Measurements from ENCODE around the gene NUS1.
"Not testable (repeated sequence)": the region's sequence is repeated elsewhere in the genome, so short reads cannot be mapped to it uniquely, and the experiment has no call there.

NUS1 gene

GRCh38 chr6:117668736-117669135, 6.5 kb upstream of the NUS1 start:
- H3K9ac ChIP-seq: no peak overlapping the region
- no peaks in the 10 kb centered on the region for H3K27me3 ChIP-seq
- no peak for TF ChIP-seq Cebpa-rat (IDR thresholded peaks at IDR 0.05)
- no peaks in the 10 kb centered on the region for H4K20me1 ChIP-seq
- H3K4me2 ChIP-seq: no peak overlapping the region
- H3K4me1 ChIP-seq: peaks cover 0 to 3% (median under 1%) of the 10 kb centered on the region in 10 experiments; a peak in 6 of 20 replicates
- peaks cover 0 to 16% (median 10%) of the 10 kb centered on the region in 11 experiments; a peak in 14 of 22 replicates for H3K9me3 ChIP-seq (replicated peaks in 1 of 11)
- peaks cover 0 to 4% (median 0%) of the 10 kb centered on the region in 11 experiments; a peak in 1 of 22 replicates for H3K36me3 ChIP-seq
- H3K4me3 ChIP-seq: no peak overlapping the region
- no peak overlapping the region for H3K27ac ChIP-seq

DNA sequence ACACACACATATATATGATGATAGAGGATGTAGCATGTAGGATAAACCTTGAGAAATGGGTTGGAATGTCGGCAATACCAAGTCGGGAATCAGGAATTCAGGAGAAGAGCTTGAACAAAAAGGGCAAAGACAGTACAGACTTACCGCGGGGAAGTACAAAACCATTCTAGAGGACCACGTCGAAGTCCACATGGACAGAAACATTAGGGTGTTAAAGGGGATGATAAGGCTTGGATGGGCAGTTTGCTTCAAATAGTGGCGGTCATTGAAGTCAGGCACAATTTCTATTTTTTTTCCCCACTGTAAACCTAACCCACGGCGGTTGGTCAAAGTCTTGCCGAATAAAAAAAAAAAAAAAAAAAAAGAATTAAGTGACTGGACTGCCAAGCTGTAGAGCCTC, 766 bp upstream of the NUS1 start:
- no peak for TF ChIP-seq Cebpa-rat (IDR thresholded peaks at IDR 0.05)
- H3K4me1 ChIP-seq: peaks cover 29 to 41% (median 33%) of the 10 kb centered on the region in 10 experiments
- H3K36me3 ChIP-seq: peaks cover 5 to 30% (median 27%) of the 10 kb centered on the region in 11 experiments
- no peaks in the 10 kb centered on the region for H3K27me3 ChIP-seq
- peak overlapping the region in 10 of 11 experiments; percentile 72 to 87 (median 82); a peak in 20 of 22 replicates for H3K27ac ChIP-seq
- peak overlapping the region; percentile 77 to 87 (median 85) for H3K9ac ChIP-seq
- H3K4me3 ChIP-seq: peak overlapping the region; percentile 63 to 83 (median 77)
- peaks cover 6 to 23% (median 17%) of the 10 kb centered on the region in 11 experiments; a peak in 20 of 22 replicates for H3K9me3 ChIP-seq (replicated peaks in 1 of 11)
- peak overlapping the region; percentile 77 to 95 (median 90) for H3K4me2 ChIP-seq
- peaks cover 21 to 36% (median 30%) of the 10 kb centered on the region in 11 experiments; a peak in 20 of 22 replicates for H4K20me1 ChIP-seq

DNA sequence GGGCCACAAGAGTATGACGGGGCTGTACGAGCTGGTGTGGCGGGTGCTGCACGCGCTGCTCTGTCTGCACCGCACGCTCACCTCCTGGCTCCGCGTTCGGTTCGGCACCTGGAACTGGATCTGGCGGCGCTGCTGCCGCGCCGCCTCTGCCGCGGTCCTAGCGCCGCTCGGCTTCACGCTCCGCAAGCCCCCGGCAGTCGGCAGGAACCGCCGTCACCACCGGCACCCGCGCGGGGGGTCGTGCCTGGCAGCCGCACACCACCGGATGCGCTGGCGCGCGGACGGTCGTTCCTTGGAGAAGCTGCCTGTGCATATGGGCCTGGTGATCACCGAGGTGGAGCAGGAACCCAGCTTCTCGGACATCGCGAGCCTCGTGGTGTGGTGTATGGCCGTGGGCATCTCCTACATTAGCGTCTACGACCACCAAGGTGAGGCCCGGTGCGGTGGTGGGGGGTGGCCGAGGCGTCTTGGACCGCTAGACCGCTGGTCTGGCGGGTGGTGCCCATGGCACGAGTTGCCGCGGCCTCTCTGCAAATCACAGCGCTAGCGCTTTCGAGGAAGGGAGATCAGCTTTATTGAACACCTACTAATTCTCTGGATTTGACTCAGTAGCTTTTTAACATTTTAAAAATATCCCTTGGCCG, 511 bp downstream of the NUS1 start:
- peak overlapping the region; percentile 77 to 97 (median 89) for H3K4me2 ChIP-seq
- H3K27me3 ChIP-seq: not testable (repeated sequence)
- H3K9me3 ChIP-seq (replicated peaks in 1 of 11): peaks cover 13 to 28% (median 19%) of the 10 kb centered on the region in 11 experiments; a peak in 19 of 22 replicates
- peaks cover 18 to 43% (median 40%) of the 10 kb centered on the region in 11 experiments for H3K36me3 ChIP-seq
- H3K9ac ChIP-seq: peak overlapping the region; percentile 77 to 87 (median 85)
- peak overlapping the region; percentile 63 to 87 (median 81); a peak in 21 of 22 replicates for H3K27ac ChIP-seq
- peaks cover 29 to 48% (median 33%) of the 10 kb centered on the region in 10 experiments for H3K4me1 ChIP-seq
- H4K20me1 ChIP-seq: peaks cover 32 to 49% (median 43%) of the 10 kb centered on the region in 11 experiments; a peak in 21 of 22 replicates
- peak overlapping the region; percentile 63 to 83 (median 77) for H3K4me3 ChIP-seq

GRCh38 chr6:117676577-117677218, 1.4 kb downstream of the NUS1 start:
- Histone ChIP-seq H3K27ac (peak overlapping the region in 10 of 11 experiments; percentile 72 to 87 (median 82); a peak in 17 of 22 replicates), H3K4me2 (peak overlapping the region; percentile 77 to 97 (median 89)), H3K4me1 (peaks cover 29 to 51% (median 33%) of the 10 kb centered on the region in 10 experiments), H3K9me3 (replicated peaks in 1 of 11) (peaks cover 13 to 29% (median 19%) of the 10 kb centered on the region in 11 experiments; a peak in 19 of 22 replicates), H3K27me3 (no peaks in the 10 kb centered on the region), H3K9ac (peak overlapping the region; percentile 77 to 87 (median 85); a peak in 21 of 22 replicates), H3K4me3 (peak overlapping the region; percentile 63 to 83 (median 77)), H4K20me1 (peaks cover 39 to 58% (median 52%) of the 10 kb centered on the region in 11 experiments; a peak in 21 of 22 replicates), H3K36me3 (peaks cover 19 to 52% (median 44%) of the 10 kb centered on the region in 11 experiments)
- no peak for TF ChIP-seq Cebpa-rat (IDR thresholded peaks at IDR 0.05)

DNA sequence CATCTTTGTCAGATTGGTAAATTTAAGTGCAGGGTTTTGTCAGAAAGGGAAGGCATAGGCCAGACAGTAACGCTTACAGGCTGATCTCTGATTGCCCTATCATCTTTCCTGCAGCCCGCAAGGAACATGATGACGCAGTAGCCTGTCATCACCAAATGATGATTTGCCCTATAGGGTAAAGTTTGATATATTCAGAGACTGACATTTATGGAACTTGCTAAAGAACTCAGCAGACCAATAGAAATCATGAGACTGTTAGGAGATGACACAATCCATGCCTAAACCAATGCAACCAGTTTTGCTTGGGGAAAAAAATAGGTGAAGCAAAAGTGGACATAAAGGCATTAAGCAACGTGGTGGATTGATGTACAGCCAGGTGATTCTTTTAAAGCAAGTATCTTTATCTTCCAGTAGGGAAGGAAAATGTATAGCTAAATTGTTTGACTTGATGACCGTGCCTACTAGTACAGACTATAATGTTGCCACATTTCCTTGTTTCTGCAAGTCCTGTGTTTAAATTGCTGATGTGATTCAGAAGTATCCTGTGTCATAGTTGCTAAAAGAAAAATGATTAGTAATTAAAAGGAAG, 2.4 kb downstream of the NUS1 start:
- H3K36me3 ChIP-seq: peaks cover 19 to 62% (median 52%) of the 10 kb centered on the region in 11 experiments
- H3K4me2 ChIP-seq: peak overlapping the region; percentile 77 to 97 (median 89)
- no peaks in the 10 kb centered on the region for H3K27me3 ChIP-seq
- H3K4me3 ChIP-seq: peak overlapping the region; percentile 63 to 83 (median 77); a peak in 18 of 20 replicates
- H3K4me1 ChIP-seq: peaks cover 29 to 58% (median 33%) of the 10 kb centered on the region in 10 experiments
- TF ChIP-seq Cebpa-rat (IDR thresholded peaks at IDR 0.05): 0 out of 22 replicates have a peak, but pooled peaks of 1 of the 11 experiments have one; percentile 8
- H4K20me1 ChIP-seq: peaks cover 48 to 68% (median 62%) of the 10 kb centered on the region in 11 experiments; a peak in 21 of 22 replicates
- peak overlapping the region in 3 of 11 experiments; percentile 31 to 83 (median 35); a peak in 6 of 22 replicates for H3K27ac ChIP-seq
- peak overlapping the region in 4 of 11 experiments; percentile 20 to 85 (median 84); a peak in 5 of 22 replicates for H3K9ac ChIP-seq
- H3K9me3 ChIP-seq (replicated peaks in 1 of 11): peaks cover 13 to 29% (median 19%) of the 10 kb centered on the region in 11 experiments; a peak in 19 of 22 replicates

GRCh38 chr6:117681162-117681741, 6.0 kb downstream of the NUS1 start:
- no peak overlapping the region for H3K4me3 ChIP-seq
- H3K9ac ChIP-seq: no peak overlapping the region
- H3K4me1 ChIP-seq: peaks cover 14 to 51% (median 21%) of the 10 kb centered on the region in 10 experiments
- peaks cover 22 to 86% (median 75%) of the 10 kb centered on the region in 11 experiments for H3K36me3 ChIP-seq
- no peak overlapping the region; a peak in 1 of 22 replicates for H3K4me2 ChIP-seq
- no peaks in the 10 kb centered on the region for H3K27me3 ChIP-seq
- H3K9me3 ChIP-seq (replicated peaks in 1 of 11): peaks cover 13 to 34% (median 27%) of the 10 kb centered on the region in 11 experiments; a peak in 20 of 22 replicates
- no peak overlapping the region for H3K27ac ChIP-seq
- no peak for TF ChIP-seq Cebpa-rat (IDR thresholded peaks at IDR 0.05)
- peaks cover 67 to 100% (median 94%) of the 10 kb centered on the region in 11 experiments; a peak in 21 of 22 replicates for H4K20me1 ChIP-seq

GRCh38 chr6:117684749-117685148, 9.5 kb downstream of the NUS1 start:
- Histone ChIP-seq H3K9ac (no peak overlapping the region), H3K4me2 (no peak overlapping the region), H3K4me3 (no peak overlapping the region), H3K9me3 (replicated peaks in 1 of 11) (peaks cover 8 to 25% (median 14%) of the 10 kb centered on the region in 11 experiments; a peak in 20 of 22 replicates), H4K20me1 (peaks cover 73 to 100% (median 91%) of the 10 kb centered on the region in 11 experiments; a peak in 21 of 22 replicates), H3K36me3 (peaks cover 20 to 81% (median 69%) of the 10 kb centered on the region in 11 experiments), H3K4me1 (peaks cover 0 to 39% (median 0%) of the 10 kb centered on the region in 10 experiments; a peak in 6 of 20 replicates), H3K27ac (no peak overlapping the region), H3K27me3 (no peaks in the 10 kb centered on the region)
- no peak for TF ChIP-seq Cebpa-rat (IDR thresholded peaks at IDR 0.05)

DNA sequence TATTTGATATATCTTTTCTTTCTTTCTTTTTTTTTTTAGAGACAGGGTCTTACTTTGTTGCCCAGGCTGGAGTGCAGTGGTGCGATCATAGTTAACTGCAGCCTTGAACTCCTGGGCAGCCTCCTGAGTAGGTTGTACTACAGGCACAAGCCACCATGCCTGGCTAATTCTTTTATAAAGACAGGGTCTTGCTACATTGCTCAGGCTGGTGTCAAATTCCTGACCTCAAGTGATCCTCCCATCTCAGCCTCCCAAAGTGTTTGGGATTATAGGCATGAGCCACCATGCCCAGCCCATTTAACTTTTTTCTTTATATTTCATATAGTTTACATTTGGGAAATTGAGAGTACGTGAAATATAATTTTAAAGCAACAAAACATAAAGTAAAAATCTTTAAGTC, 10.1 kb downstream of the NUS1 start:
- Histone ChIP-seq H3K27ac (no peak overlapping the region), H3K4me1 (peaks cover 0 to 38% (median 0%) of the 10 kb centered on the region in 10 experiments; a peak in 6 of 20 replicates), H4K20me1 (peaks cover 72 to 100% (median 91%) of the 10 kb centered on the region in 11 experiments; a peak in 21 of 22 replicates), H3K36me3 (peaks cover 14 to 81% (median 66%) of the 10 kb centered on the region in 11 experiments; a peak in 21 of 22 replicates), H3K4me2 (no peak overlapping the region), H3K9ac (no peak overlapping the region), H3K27me3 (no peaks in the 10 kb centered on the region), H3K9me3 (replicated peaks in 1 of 11) (peaks cover 3 to 19% (median 8%) of the 10 kb centered on the region in 11 experiments; a peak in 18 of 22 replicates), H3K4me3 (no peak overlapping the region)
- TF ChIP-seq Cebpa-rat (IDR thresholded peaks at IDR 0.05): no peak

Measured in BLaER1 treated with 17β-estradiol and CSF1 and Interleukin-3, amounts not matched to agents 10 nM and 100 nM (cell line).